ENCODE results near the gene PRKACB. TPM values are rescaled to one million over a fixed set of nuclear protein-coding genes. Genes with fewer than 3 reads are reported as not detected.

The PRKACB gene
- total RNA-seq, 3 donors from 2014 or later: 25.2 to 31.3 (median 26.4) TPM

GRCh38 chr1:84272401-84272800 lies 128.3 kb downstream of the PRKACB start:
- Histone ChIP-seq H3K9me3 (no peaks in the 10 kb centered on the region), H3K27ac (peak overlapping the region in 1 of 2 donors; percentile 71), H3K4me1 (no peaks in the 10 kb centered on the region), H3K27me3 (no peaks in the 10 kb centered on the region), H3K36me3 (no peaks in the 10 kb centered on the region), H3K4me3 (no peak overlapping the region)
- DNase-seq (ENCODE audit: low spot score in 2 of 2): peak in 1 of 2 donors; percentile 22
- TF ChIP-seq CTCF (IDR thresholded peaks at IDR 0.05) (no peak), POLR2AphosphoS5 (IDR thresholded peaks at IDR 0.05) (no peak), POLR2A (IDR thresholded peaks at IDR 0.05) (no peak)
- intact Hi-C loops (cut with DNase I; ENCODE audit: low total_unique reads): no loop called here

GRCh38 chr1:84277343-84278059 lies 133.4 kb downstream of the PRKACB start:
- intact Hi-C loops (cut with DNase I; ENCODE audit: low total_unique reads): no loop called here
- no peaks in the 10 kb centered on the region for H3K36me3 ChIP-seq
- no peak for DNase-seq (ENCODE audit: low spot score in 2 of 2)
- H3K27me3 ChIP-seq: no peaks in the 10 kb centered on the region
- H3K4me3 ChIP-seq: no peak overlapping the region
- H3K4me1 ChIP-seq: no peaks in the 10 kb centered on the region
- TF ChIP-seq POLR2A (IDR thresholded peaks at IDR 0.05) (no peak), CTCF (IDR thresholded peaks at IDR 0.05) (no peak), POLR2AphosphoS5 (IDR thresholded peaks at IDR 0.05) (no peak)
- no peaks in the 10 kb centered on the region for H3K9me3 ChIP-seq
- H3K27ac ChIP-seq: no peak overlapping the region

- Histone ChIP-seq H3K27ac (no peak overlapping the region), H3K4me3 (no peak overlapping the region), H3K36me3 (no peaks in the 10 kb centered on the region), H3K9me3 (no peaks in the 10 kb centered on the region), H3K27me3 (no peaks in the 10 kb centered on the region), H3K4me1 (no peaks in the 10 kb centered on the region)
- intact Hi-C loops (cut with DNase I; ENCODE audit: low total_unique reads): no loop called here
- TF ChIP-seq POLR2AphosphoS5 (IDR thresholded peaks at IDR 0.05) (no peak), CTCF (IDR thresholded peaks at IDR 0.05) (no peak), POLR2A (IDR thresholded peaks at IDR 0.05) (no peak)
- no peak for DNase-seq (ENCODE audit: low spot score in 2 of 2)
These were observed 134.8 kb downstream of the PRKACB start for GRCh38 chr1:84278905-84279304.

GRCh38 chr1:84280912-84281311 lies 136.8 kb downstream of the PRKACB start:
- TF ChIP-seq CTCF (IDR thresholded peaks at IDR 0.05) (no peak), POLR2A (IDR thresholded peaks at IDR 0.05) (no peak), POLR2AphosphoS5 (IDR thresholded peaks at IDR 0.05) (no peak)
- H3K9me3 ChIP-seq: no peaks in the 10 kb centered on the region
- H3K27me3 ChIP-seq: no peaks in the 10 kb centered on the region
- H3K27ac ChIP-seq: no peak overlapping the region
- no peak overlapping the region for H3K4me3 ChIP-seq
- DNase-seq (ENCODE audit: low spot score in 2 of 2): no peak
- H3K36me3 ChIP-seq: no peaks in the 10 kb centered on the region
- H3K4me1 ChIP-seq: no peaks in the 10 kb centered on the region
- intact Hi-C loops (cut with DNase I; ENCODE audit: low total_unique reads): no loop called here

- no peak for TF ChIP-seq POLR2A (IDR thresholded peaks at IDR 0.05)
- Histone ChIP-seq H3K4me3 (no peak overlapping the region), H3K27ac (no peak overlapping the region), H3K36me3 (no peaks in the 10 kb centered on the region), H3K4me1 (no peaks in the 10 kb centered on the region), H3K27me3 (no peaks in the 10 kb centered on the region), H3K9me3 (peaks cover 7 to 8% of the 10 kb centered on the region in 2 donors)
- intact Hi-C loops (cut with DNase I; ENCODE audit: low total_unique reads): no loop called here
- DNase-seq (ENCODE audit: low spot score in 2 of 2): no peak
These were observed 138.8 kb downstream of the PRKACB start for GRCh38 chr1:84282780-84283333.

Measured in breast epithelium (tissue), 4 donors.